Renal pelvis (tissue), 4 donors: ENCODE measurements around the gene SYVN1. TPM values are rescaled to one million over a fixed set of nuclear protein-coding genes. Genes with fewer than 3 reads are reported as not detected.
"Not testable (repeated sequence)": the region's sequence is repeated elsewhere in the genome, so short reads cannot be mapped to it uniquely, and the experiment has no call there.

Experiments
- DNase-seq: peaks from one replicate; pipeline ENCODE4 v3.0.0-alpha.2; 2013
- polyA plus RNA-seq, 3 donors: library from polyadenylated mRNA; unstranded; fragments of 120-200 nt; gene quantifications; one replicate each; pipeline ENCODE4 v1.2.1, GENCODE V29; 2013; ENCODE audit not compliant: insufficient read length in 3 of 3

Gene SYVN1
- polyA plus RNA-seq, 3 donors, result 48.6 to 51.8 (median 49.6) TPM

GRCh38 chr11:65129649-65130441, 4.5 kb downstream of the SYVN1 start:
- no peak for DNase-seq

- no peak for DNase-seq
These were observed 5.9 kb downstream of the SYVN1 start for GRCh38 chr11:65128182-65129145.

DNA sequence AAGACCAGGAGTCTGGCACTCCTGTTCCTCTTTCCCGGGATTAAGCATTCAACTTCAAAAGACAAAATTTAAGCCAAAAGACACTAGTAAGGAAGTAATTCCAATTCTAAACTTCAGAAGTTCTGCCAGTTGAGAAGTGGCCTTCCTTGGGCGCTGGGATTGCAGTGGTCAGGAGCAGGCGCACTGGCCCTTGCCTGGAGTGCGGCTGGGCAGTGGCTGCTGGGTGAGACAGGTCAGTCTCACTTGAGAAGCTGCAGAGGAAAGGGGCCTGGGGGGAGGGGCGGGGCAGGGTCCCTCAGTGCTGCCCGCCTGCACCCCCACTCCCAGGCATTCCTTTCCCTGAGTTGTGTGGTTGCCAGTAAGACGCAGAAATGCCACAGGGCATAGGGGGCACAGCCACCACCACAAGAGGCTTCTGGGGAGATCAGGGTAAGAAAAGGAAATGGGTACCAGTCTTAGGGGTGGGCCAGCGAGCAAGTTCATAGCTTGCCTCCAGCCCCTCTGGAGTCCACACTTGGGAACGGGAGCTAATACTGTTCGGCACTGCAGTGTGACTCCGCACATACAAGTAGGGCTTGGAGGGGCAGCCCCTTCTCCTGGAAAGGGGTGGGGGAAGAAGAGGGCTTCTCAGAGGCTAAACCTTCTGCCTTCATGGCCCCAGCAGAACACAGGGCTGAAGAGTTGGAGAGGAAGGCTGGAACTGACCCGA, 6.7 kb downstream of the SYVN1 start:
- no peak for DNase-seq

- DNase-seq, result no peak
These were observed 7.6 kb downstream of the SYVN1 start for GRCh38 chr11:65126624-65127274.

DNA sequence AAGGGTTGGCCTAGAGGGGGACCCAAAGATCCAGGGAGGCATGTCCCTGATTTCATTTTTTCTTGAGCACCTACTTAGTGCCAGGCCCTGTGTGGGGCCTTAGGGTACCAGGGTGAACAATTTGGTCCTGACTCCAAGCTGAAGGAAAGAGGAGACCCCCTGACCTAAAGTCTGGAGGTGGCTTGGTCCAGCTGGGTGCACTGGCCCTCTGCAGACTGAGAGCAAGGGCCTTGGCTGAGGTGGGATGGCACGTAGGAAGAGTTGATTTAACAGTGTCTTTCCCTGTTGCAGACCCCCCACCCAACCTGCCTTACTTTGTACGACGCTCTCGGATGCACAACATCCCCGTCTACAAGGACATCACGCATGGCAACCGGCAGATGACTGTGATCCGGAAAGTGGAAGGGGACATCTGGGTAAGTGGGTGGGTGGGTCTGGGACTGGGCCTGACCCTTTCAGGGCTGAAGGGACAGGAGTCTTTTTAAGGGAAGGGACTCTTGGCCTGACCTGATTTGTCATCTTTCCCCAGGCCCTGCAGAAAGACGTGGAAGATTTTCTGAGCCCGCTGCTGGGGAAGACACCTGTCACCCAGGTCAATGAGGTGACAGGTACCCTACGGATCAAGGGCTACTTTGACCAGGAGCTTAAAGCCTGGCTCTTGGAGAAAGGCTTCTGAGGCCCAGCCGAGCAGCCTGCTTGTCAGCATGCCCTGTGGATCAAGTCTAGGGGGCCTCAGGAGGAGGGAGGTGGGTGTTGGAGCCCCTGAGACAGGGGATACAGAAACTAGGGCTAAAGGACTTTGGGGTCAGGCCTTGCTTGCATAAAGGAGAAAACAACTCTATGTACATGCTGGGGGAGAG, 8.9 kb downstream of the SYVN1 start:
- no peak for DNase-seq

DNA sequence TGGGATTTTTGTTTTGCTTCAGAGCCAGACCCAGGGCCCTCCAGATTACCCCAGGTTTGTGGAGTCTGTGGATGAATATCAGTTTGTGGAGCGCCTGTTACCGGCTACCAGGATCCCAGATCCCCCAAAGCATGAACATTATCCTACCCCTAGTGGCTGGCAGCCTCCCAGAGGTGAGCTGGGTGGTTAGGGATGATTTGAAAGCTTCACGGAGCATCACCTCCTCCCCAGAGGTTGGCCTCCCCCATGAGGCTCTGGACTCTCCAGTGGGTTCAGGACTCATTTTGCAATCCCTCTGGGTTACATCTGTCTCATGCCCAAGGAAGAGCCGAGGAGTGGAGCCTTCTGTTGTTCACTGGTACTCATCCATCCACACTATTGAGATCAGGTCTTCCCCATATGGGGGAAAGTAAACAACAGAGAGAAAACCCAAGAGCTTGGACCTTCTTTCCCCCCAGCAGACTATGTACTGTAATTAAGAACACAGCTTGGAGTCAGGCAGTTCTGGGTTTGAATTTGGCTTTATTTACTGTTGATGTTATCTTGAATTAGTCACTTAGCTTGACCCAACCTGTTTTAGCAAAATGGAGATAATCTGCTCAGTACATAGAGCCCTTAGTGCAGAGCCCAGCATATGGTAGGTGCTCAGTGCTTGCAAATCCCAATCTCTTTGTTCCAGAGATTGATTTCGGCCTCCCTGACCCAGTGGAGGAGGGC, 9.7 kb downstream of the SYVN1 start:
- DNase-seq, result no peak

DNA sequence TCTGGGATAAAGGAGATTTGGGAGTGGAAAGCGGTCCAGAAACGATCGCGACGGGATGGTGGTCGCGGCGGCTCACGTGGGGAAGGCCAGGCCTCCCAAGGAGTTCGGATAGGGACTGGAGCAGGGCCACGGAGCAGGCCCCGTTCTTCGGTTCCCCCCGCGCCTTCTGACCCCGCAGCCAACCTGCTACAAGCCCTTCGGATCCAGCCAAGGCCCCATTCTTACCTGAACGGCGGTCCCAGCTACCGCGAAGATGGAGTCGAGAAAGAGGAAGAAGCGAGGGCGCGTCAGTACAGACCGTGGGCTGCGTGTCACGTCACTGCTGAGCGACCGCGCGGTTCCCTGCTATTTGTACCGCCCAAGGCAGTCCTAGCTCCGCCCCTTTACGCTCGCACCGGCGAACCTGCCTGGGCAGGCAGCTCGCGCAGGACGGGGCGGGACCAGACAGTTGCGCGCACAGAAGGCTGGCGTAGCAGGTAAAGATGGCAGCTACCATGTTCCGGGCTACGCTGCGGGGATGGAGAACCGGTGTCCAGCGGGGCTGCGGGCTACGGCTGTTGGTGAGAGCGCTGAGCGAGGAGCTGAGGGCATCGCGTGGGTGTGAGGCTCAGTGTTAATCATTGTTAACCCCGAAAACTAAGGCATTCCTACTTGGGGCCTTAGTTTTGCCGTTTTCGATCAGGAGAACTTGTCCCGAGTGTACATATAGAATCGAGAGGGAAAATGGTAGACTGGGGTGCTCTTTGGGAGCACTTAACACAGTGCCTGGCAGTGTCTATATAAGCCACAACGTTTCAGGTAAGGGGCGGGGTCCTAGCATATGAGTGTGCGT, 12.2 kb downstream of the SYVN1 start, which contains the start of the genes FAU and MRPL49:
TSS of gene FAU (minus strand) at position 270 of the 832 bp plus-strand sequence. CDS start 321 bp downstream, outside the sequence.
TSS of gene MRPL49 (plus strand) at position 457 of the 832 bp plus-strand sequence. CDS start at position 483, 26 bp downstream.
- DNase-seq, result peak; percentile 96

DNA sequence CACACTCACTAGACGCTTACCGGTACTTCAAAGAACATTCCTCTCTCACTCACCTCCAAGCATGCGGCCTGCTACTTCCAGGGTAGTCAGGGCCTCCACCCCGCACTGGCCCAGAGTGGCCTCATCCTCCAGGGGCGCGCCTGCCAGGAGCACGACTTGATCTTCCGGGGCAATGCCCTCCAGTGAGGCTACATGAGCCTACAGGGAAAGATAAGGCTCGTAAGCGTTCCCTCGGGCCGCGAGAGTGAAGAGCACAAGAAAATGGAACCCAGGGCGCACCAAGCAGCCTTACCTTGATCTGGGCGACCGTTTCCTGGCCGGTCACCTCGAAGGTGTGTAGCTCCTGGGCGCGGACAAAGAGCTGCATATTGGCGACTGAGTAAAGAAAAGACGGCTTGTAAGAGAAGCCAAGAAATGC, 12.9 kb downstream of the SYVN1 start:
- no peak for DNase-seq

GRCh38 chr11:65120831-65121230, 13.5 kb downstream of the SYVN1 start:
- no peak for DNase-seq

DNA sequence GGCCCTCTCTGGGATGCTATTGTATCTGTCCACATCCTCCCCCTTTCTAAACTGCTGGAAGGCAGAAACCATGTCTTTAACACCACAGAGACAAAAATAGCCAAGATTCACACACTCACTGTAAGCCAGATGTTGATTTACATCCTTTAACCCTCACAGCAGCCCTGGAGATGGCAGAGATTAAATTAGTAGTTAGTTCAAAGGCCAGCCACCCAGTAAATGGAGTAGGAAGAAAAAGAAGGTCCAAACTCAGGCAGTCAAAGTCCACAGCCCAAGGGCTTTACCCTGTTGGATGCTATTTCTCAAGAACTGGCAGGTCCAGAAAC, 14.7 kb downstream of the SYVN1 start:
- no peak for DNase-seq

GRCh38 chr11:65118891-65119669, 15.2 kb downstream of the SYVN1 start:
- DNase-seq, result not testable (repeated sequence)

DNA sequence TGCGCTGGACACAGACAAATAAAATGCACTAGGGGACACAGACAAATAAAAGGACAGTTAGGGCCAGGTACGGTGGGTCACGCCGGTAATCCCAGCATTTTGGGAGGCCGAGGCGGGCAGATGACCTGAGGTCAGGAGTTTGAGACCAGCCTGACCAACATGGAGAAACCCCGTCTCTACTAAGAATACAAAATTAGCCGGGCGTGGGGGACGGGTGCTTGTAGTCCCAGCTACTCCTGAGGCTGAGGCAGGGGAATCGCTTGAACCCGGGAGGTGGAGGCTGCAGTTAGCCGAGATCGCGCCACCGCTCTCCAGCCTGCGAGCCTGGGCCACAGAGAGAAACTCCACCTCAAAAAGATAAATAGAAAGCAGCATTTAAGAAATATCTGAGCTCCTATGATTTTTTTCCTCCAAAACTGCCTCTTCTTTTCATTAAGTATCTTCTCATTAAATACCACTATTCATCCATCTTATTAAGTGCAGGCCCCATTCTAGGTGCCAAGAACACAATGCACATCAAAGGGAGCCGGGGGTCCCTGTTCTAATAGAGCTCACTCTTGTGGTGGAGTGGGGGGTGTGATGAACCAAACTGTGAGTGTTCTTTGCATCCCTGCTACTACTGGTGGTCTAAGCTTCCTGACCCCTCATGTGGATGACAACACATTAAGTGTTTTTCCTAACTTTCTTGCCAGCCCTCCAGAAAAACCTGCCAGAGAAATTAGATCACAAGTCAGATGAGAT, 16.1 kb downstream of the SYVN1 start:
- DNase-seq, result no peak

GRCh38 chr11:65117206-65118096, 16.9 kb downstream of the SYVN1 start, which contains the start of gene ZNHIT2:
TSS of gene ZNHIT2 (minus strand) at chr11:65117701. CDS start at chr11:65117653, 48 bp downstream.
- peak; percentile 99 for DNase-seq

DNA sequence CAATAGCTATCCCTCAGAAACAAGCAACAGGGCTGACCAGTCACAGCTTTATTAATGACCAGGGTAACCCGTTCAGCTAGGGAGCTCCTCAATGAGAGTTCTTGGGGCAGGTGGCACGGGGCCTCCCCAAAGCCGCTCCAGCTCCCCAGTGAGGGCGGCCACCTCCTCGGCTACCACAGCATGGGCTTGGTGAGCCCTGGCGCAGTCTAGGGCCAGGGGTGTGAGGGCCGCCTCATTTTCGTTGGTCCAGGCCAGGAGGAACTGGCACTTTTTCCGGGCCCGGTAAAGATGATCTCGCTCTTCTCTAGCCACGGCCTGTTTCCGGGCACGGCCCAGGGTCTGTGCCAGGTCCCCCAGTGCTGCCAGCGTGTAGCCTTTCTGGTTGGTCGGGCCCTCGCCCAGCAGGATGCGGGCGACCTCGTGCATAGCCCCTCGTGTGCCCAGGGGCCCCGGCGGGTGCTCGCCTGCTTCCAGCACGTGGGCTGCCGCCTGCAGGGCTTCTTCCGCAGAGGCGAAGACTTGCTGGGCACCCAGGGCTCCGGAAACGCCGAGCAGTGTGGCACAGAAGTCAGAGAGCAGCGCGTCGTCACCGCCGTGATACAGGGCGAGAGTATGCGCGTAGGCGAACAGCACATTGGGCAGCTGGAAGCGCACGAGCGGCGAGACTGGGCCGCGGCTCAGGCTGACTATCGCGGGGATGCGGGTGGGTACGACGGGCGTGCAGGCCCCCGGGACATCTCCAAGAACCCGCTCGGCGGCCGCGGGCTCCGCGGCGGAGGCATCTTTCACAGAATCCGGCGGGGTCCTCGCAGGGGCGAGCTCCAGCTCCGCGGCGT, 17.7 kb downstream of the SYVN1 start:
- no peak for DNase-seq
